HG02588 (cell line): ENCODE data around the gene SMIM35.

Experiments used
- ATAC-seq: cut with Tn5 transposase; IDR thresholded peaks from one replicate; pipeline ENCODE4 v1.9.1; 2021; ENCODE audit warnings: mild to moderate bottlenecking, moderate library complexity; ENCODE audit not compliant: unreplicated experiment

The SMIM35 gene

GRCh38 chr11:118111019-118111743 is 24.4 kb upstream of the SMIM35 start:
- ATAC-seq: no peak

- ATAC-seq: no peak
Observed at GRCh38 chr11:118109231-118109630, 22.5 kb upstream of the SMIM35 start.

GRCh38 chr11:118108513-118108912 is 21.8 kb upstream of the SMIM35 start:
- no peak for ATAC-seq

GRCh38 chr11:118106789-118107335 is 20.1 kb upstream of the SMIM35 start:
- ATAC-seq: no peak

- ATAC-seq: no peak
Observed at GRCh38 chr11:118105657-118106305, 19.0 kb upstream of the SMIM35 start.

GRCh38 chr11:118104491-118104890 is 17.7 kb upstream of the SMIM35 start:
- no peak for ATAC-seq

GRCh38 chr11:118102721-118103261 is 16.0 kb upstream of the SMIM35 start:
- ATAC-seq: no peak

GRCh38 chr11:118100691-118101232 is 14.0 kb upstream of the SMIM35 start:
- ATAC-seq: no peak

GRCh38 chr11:118099838-118100556 is 13.2 kb upstream of the SMIM35 start:
- ATAC-seq: no peak

GRCh38 chr11:118098996-118099837 is 12.5 kb upstream of the SMIM35 start:
- ATAC-seq: no peak

GRCh38 chr11:118095967-118096367 is 9.2 kb upstream of the SMIM35 start:
- ATAC-seq: no peak

- no peak for ATAC-seq
Observed at GRCh38 chr11:118095493-118095892, 8.7 kb upstream of the SMIM35 start.

- ATAC-seq: no peak
Observed at GRCh38 chr11:118092907-118093571, 6.3 kb upstream of the SMIM35 start.

- no peak for ATAC-seq
Observed at GRCh38 chr11:118091690-118092089, 4.9 kb upstream of the SMIM35 start.

- no peak for ATAC-seq
Observed at GRCh38 chr11:118090545-118091162, 3.9 kb upstream of the SMIM35 start.

GRCh38 chr11:118088531-118088930 is 1.8 kb upstream of the SMIM35 start:
- no peak for ATAC-seq

GRCh38 chr11:118087931-118088330 is 1.2 kb upstream of the SMIM35 start:
- ATAC-seq: no peak

- ATAC-seq: no peak
Observed at GRCh38 chr11:118084656-118085055, 2.1 kb downstream of the SMIM35 start.

GRCh38 chr11:118084247-118084646 is 2.5 kb downstream of the SMIM35 start:
- ATAC-seq: no peak
